Spleen (tissue), 7 donors: ENCODE measurements around the gene NSUN3.

Experiments used
- POLR2A ChIP-seq, 3 donors: fragments of 450-650 bp; IDR thresholded peaks; one replicate each; pipeline ENCODE4 v1.5.1; 2017; ENCODE audit warnings: antibody characterized with exemption in 3 of 3, mild to moderate bottlenecking in 1 of 3
- POLR2AphosphoS5 ChIP-seq, 3 donors: sonication (generic); formaldehyde crosslinking; IDR thresholded peaks; one replicate each; pipeline ENCODE4 v1.5.1; 2017; ENCODE audit warnings: antibody characterized with exemption in 3 of 3
- TF ChIP-seq, protein P1 (sequence below), 11 experiments: fragments of 200-600 bp in 7 of 11; fragments of 450-650 bp in 4 of 11; sonication (generic) in 4 of 11; IDR thresholded peaks in 8 of 11; conservative IDR thresholded peaks in 3 of 11; 1 replicate in 7 of 11; 2 replicates in 4 of 11; pipeline versions ENCODE4 v1.4.0 to v1.8.0; 2016 to 2021; ENCODE audit warnings: antibody characterized with exemption in 11 of 11, inconsistent platforms in 4 of 11, mild to moderate bottlenecking in 1 of 11
- donor health status: DM: no; HTN: no; CAD: no; lungs with moderate emphysema.
- donor health status: DM: no; HTN: no; CAD: no.
- donor health status: DM: no; HTN: no; CAD: no.

DNA sequence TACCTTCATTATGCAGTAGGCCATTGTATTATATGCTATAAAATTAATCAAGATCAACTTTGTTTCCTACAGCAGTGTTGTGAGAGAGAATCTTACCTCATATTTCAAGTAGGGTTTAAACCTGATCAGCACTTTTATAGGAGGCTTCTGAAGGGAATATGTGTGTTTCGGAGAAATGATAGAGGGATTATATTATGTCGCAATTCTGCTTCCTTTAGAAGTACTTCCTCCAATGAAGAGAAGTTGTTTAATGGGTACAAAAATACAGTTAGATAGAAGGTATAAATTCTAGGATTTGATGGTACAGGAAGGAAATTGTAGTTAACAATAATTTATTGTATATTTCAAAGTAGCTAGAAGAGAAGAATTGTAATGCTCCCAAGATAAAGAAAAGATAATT, 54.9 kb downstream of the NSUN3 start:
- no peak for TF ChIP-seq POLR2AphosphoS5 (IDR thresholded peaks at IDR 0.05)
- TF ChIP-seq, protein P1, sequence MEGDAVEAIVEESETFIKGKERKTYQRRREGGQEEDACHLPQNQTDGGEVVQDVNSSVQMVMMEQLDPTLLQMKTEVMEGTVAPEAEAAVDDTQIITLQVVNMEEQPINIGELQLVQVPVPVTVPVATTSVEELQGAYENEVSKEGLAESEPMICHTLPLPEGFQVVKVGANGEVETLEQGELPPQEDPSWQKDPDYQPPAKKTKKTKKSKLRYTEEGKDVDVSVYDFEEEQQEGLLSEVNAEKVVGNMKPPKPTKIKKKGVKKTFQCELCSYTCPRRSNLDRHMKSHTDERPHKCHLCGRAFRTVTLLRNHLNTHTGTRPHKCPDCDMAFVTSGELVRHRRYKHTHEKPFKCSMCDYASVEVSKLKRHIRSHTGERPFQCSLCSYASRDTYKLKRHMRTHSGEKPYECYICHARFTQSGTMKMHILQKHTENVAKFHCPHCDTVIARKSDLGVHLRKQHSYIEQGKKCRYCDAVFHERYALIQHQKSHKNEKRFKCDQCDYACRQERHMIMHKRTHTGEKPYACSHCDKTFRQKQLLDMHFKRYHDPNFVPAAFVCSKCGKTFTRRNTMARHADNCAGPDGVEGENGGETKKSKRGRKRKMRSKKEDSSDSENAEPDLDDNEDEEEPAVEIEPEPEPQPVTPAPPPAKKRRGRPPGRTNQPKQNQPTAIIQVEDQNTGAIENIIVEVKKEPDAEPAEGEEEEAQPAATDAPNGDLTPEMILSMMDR (IDR thresholded peaks at IDR 0.05 in 8 of 11, conservative IDR thresholded peaks at IDR 0.05 in 3 of 11), result no peak
- TF ChIP-seq POLR2A (IDR thresholded peaks at IDR 0.05), result no peak
